Lower leg skin (tissue), 4 donors: ENCODE results near the gene PRG2. TPM values are rescaled to one million over a fixed set of nuclear protein-coding genes. Genes with fewer than 3 reads are reported as not detected.

Experiments used
- DNase-seq, 2 donors: peaks; one replicate each; pipeline ENCODE4 v3.0.0-alpha.2; 2019; ENCODE audit warnings: low spot score in 2 of 2
- H3K4me3 ChIP-seq: fragments of 200-600 bp; sonication (generic); 2 replicates; pipeline ENCODE4 v1.5.1; 2017; ENCODE audit warnings: mild to moderate bottlenecking, low read depth; ENCODE audit not compliant: poor library complexity, severe bottlenecking
- POLR2A ChIP-seq, 2 donors: fragments of 450-650 bp; IDR thresholded peaks; one replicate each; pipeline ENCODE4 v1.6.1; 2016 to 2017; ENCODE audit warnings: antibody characterized with exemption in 2 of 2, mild to moderate bottlenecking in 1 of 2, moderate library complexity in 1 of 2
- WGBS, 2 donors: methylation state at CpG; one replicate each; pipeline ENCODE4 v1.1.5; 2018; 5-methylcytosine and 5-hydroxymethylcytosine counted together
- intact Hi-C: fragments of 100-400 bp; cut with DNase I; formaldehyde crosslinking; loops from one replicate; pipeline ENCODE4 v1.15.0; 2023; ENCODE audit warnings: low total_unique reads
- total RNA-seq, 4 donors: library from RNA; depleted of rRNA; stranded (reverse); fragments of >200 nt; gene quantifications; one replicate each; pipeline ENCODE4 v1.1.0, GENCODE V29; 2016
- TF ChIP-seq, protein P1 (sequence below), 3 donors: fragments of 450-650 bp; IDR thresholded peaks; one replicate each; pipeline ENCODE4 v1.5.1; 2016; ENCODE audit warnings: antibody characterized with exemption in 3 of 3, mild to moderate bottlenecking in 3 of 3, moderate library complexity in 2 of 3

The PRG2 gene
- total RNA-seq, 4 donors from 2014 or later = 0.84 to 1.7 TPM; not detected in 2

- DNase-seq = no peak
- 62 to 70% methylated on average over 6 of the region's 6 CpGs for WGBS, 2 donors
- intact Hi-C loops = no loop called here
- no peak for TF ChIP-seq POLR2A (IDR thresholded peaks at IDR 0.05)
- TF ChIP-seq, protein P1, sequence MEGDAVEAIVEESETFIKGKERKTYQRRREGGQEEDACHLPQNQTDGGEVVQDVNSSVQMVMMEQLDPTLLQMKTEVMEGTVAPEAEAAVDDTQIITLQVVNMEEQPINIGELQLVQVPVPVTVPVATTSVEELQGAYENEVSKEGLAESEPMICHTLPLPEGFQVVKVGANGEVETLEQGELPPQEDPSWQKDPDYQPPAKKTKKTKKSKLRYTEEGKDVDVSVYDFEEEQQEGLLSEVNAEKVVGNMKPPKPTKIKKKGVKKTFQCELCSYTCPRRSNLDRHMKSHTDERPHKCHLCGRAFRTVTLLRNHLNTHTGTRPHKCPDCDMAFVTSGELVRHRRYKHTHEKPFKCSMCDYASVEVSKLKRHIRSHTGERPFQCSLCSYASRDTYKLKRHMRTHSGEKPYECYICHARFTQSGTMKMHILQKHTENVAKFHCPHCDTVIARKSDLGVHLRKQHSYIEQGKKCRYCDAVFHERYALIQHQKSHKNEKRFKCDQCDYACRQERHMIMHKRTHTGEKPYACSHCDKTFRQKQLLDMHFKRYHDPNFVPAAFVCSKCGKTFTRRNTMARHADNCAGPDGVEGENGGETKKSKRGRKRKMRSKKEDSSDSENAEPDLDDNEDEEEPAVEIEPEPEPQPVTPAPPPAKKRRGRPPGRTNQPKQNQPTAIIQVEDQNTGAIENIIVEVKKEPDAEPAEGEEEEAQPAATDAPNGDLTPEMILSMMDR (IDR thresholded peaks at IDR 0.05) = no peak
- H3K4me3 ChIP-seq = no peak overlapping the region
Measured at GRCh38 chr11:57402188-57403002, 11.9 kb upstream of the PRG2 start.

- no peak overlapping the region for H3K4me3 ChIP-seq
- WGBS, 2 donors = 77 to 85% methylated on average over 4 of the region's 4 CpGs
- intact Hi-C loops = no loop called here
- TF ChIP-seq, protein P1 (IDR thresholded peaks at IDR 0.05) = no peak
- TF ChIP-seq POLR2A (IDR thresholded peaks at IDR 0.05) = no peak
- no peak for DNase-seq
Measured at GRCh38 chr11:57399972-57400578, 9.6 kb upstream of the PRG2 start.

DNA sequence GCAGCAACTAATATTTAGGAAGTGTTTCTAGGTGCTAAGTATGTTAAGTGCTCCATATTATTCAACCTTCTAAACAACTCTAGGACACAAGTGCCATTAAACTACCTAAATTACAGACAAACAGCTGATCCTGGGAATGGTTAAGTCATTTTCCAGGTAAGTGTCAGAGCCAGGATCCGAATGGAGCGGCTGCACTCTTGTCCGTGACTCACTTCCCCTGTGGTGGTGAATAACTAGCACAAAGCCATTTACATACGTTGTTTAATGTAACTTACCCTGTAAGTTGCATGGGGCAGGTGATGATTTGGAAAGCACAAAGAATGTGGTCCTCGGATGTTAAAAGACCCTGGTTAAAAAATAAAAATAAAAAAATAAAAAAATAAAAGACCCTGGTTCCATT is 8.8 kb upstream of the PRG2 start:
- intact Hi-C loops = no loop called here
- H3K4me3 ChIP-seq = no peak overlapping the region
- no peak for TF ChIP-seq POLR2A (IDR thresholded peaks at IDR 0.05)
- TF ChIP-seq, protein P1 (IDR thresholded peaks at IDR 0.05) = no peak
- DNase-seq = no peak
- 79 to 88% methylated on average over 5 of the region's 5 CpGs for WGBS, 2 donors

DNA sequence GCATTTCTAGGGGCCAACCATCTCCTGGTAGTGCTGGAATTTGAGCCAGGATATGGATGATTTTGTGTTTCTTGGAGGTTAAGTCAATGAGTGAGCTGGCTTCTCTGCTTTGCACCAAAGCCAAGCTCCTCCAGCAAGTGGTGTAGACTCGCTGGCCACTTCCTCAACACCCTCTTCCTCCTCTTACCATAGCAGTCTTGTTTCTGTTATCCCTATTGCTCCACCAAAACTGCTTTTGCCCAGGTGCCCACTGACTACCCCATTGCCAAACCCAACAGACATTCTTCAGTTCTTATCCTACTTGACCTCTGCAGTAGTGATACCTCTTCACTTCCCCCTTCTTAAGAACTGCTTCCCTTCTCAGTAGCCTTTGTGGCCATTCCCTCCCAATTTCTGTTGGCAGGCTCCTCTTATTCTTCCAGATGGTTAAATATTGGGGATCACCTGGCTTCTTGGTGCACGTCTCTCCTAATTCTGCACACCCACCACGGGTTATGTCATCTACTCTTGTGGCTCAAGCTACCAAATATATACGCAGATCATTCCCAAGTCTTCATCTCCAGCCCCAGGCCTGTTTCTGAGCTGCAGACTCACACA is 7.0 kb upstream of the PRG2 start:
- TF ChIP-seq POLR2A (IDR thresholded peaks at IDR 0.05) = no peak
- TF ChIP-seq, protein P1 (IDR thresholded peaks at IDR 0.05) = no peak
- DNase-seq = no peak
- H3K4me3 ChIP-seq = no peak overlapping the region
- intact Hi-C loops = no loop called here
- WGBS, 2 donors = 86 to 94% methylated on average over 4 of the region's 4 CpGs

- WGBS, 2 donors = 81 to 82% methylated on average over 2 of the region's 2 CpGs
- DNase-seq = no peak
- H3K4me3 ChIP-seq = no peak overlapping the region
- no peak for TF ChIP-seq POLR2A (IDR thresholded peaks at IDR 0.05)
- intact Hi-C loops = no loop called here
Measured at GRCh38 chr11:57396744-57397143, 6.3 kb upstream of the PRG2 start.
